Activated naive CD8-positive, alpha-beta T cell treated with anti-CD3 and anti-CD28 coated beads for 36 hours (primary cell): Measurements from ENCODE around the gene PTRHD1. TPM values are rescaled to one million over a fixed set of nuclear protein-coding genes. Genes with fewer than 3 reads are reported as not detected.
A peak's percentile ranks its signal among the peaks of the same experiment; 100 is the strongest.

ENCODE experiments used
- DNase-seq: peaks from one replicate; pipeline ENCODE4 v3.0.0; 2021
- H3K27ac Mint-ChIP-seq: one replicate; pipeline ENCODE4 v1.8.0; 2022; ENCODE audit warnings: mild to moderate bottlenecking, moderate library complexity, mixed read lengths
- H3K27me3 Mint-ChIP-seq: one replicate; pipeline ENCODE4 v1.8.0; 2022; ENCODE audit warnings: mild to moderate bottlenecking, mixed read lengths
- H3K36me3 Mint-ChIP-seq: one replicate; pipeline ENCODE4 v1.8.0; 2021; ENCODE audit warnings: mild to moderate bottlenecking, mixed read lengths
- H3K4me1 Mint-ChIP-seq: one replicate; pipeline ENCODE4 v1.8.0; 2021; ENCODE audit warnings: mixed read lengths
- H3K4me3 Mint-ChIP-seq: one replicate; pipeline ENCODE4 v1.8.0; 2022; ENCODE audit warnings: mild to moderate bottlenecking, moderate library complexity, mixed read lengths
- H3K9me3 Mint-ChIP-seq: one replicate; pipeline ENCODE4 v1.8.0; 2022; ENCODE audit warnings: mixed read lengths
- total RNA-seq, 2 experiments: library from RNA; stranded (reverse); gene quantifications; one replicate each; pipeline ENCODE4 v1.2.3, GENCODE V29; 2021

PTRHD1 gene
- total RNA-seq, 2 experiments from 2014 or later, result 23.8 to 27.5 TPM

DNA sequence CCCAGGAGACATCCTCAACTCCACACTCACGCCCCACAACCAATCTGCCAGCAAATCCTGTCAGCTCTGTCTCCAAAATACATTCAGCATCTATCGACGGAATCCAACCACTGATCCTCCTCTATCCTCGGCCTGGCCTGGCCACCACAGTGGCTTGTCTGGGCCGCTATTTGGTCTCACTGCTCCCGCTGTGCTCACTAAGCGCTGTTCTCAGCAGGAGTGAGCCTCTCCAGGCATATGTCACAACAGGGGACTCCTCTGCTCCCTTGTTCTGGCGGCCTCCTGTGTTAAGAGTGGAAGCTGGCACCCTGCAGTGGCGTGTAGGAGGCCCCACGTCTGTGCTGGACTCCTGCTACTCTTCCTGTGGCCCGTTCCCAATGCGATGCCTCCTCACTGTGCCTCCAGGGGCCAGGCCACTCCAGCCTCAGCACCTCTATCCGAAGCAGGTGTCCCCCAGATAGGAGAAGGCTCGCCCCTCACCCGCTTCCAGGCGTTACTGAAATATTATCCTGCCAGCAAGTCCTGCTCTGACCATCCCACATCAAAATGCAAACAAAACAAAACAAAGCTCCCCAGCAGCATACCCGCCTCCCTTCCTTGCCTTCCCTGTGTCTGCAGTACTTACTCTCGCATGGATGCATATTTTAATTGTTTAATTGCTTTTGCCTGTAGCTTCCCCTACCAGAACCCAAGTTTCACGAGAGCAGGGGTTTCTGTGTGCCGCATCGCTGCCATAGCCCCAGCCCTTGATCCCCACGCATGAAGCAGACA, 39.9 kb upstream of the PTRHD1 start:
- Mint-ChIP-seq H3K4me3 (no peak overlapping the region), H3K27ac (no peak overlapping the region), H3K9me3 (no peaks in the 10 kb centered on the region), H3K27me3 (no peaks in the 10 kb centered on the region), H3K36me3 (peaks cover 13% of the 10 kb centered on the region), H3K4me1 (no peaks in the 10 kb centered on the region)
- DNase-seq, result no peak

DNA sequence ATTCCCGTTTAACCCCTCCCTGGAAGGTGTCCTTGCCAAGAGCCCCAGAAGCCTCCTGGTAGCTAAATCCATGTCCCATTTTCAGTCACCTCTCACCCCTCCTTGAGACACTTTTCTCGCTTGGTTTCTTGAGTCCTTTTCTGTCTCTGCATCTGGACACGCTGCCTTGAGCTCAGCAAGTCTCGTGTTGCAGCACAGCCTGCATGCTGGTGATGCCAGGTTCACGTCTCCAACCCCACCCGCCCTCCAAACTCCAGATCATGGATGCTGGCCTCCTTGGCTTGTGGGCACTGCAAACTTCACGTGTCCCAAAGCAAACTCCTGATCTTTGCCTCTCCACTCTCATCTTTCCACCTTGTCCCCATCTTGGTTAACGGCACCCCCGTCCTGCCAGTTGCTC, 39.3 kb upstream of the PTRHD1 start:
- no peaks in the 10 kb centered on the region for H3K9me3 Mint-ChIP-seq
- H3K27ac Mint-ChIP-seq, result no peak overlapping the region
- H3K36me3 Mint-ChIP-seq, result peaks cover 15% of the 10 kb centered on the region
- no peaks in the 10 kb centered on the region for H3K27me3 Mint-ChIP-seq
- no peak overlapping the region for H3K4me3 Mint-ChIP-seq
- H3K4me1 Mint-ChIP-seq, result peaks cover 2% of the 10 kb centered on the region
- DNase-seq, result no peak

DNA sequence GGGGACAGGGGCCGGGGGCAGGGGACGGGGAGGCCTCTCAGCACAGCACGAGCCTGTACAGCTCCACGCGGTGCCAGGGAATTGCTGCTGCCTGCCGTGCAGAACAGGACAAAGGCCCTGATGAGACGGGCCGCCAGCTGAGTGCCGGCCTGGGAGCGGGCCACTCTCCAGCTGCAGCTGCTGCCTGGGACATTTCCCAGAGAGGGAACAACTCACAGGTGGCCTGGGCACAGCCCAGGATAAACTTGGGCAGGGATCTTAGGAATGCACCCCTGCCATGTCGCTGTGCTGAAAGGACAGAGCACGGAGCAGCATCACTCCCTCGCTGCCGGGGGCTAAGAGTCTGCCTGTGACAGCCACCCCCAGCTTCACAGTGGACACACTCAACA, 38.9 kb upstream of the PTRHD1 start:
- no peak overlapping the region for H3K27ac Mint-ChIP-seq
- peaks cover 19% of the 10 kb centered on the region for H3K36me3 Mint-ChIP-seq
- H3K27me3 Mint-ChIP-seq, result no peaks in the 10 kb centered on the region
- no peaks in the 10 kb centered on the region for H3K9me3 Mint-ChIP-seq
- peaks cover 3% of the 10 kb centered on the region for H3K4me1 Mint-ChIP-seq
- H3K4me3 Mint-ChIP-seq, result no peak overlapping the region
- DNase-seq, result no peak

DNA sequence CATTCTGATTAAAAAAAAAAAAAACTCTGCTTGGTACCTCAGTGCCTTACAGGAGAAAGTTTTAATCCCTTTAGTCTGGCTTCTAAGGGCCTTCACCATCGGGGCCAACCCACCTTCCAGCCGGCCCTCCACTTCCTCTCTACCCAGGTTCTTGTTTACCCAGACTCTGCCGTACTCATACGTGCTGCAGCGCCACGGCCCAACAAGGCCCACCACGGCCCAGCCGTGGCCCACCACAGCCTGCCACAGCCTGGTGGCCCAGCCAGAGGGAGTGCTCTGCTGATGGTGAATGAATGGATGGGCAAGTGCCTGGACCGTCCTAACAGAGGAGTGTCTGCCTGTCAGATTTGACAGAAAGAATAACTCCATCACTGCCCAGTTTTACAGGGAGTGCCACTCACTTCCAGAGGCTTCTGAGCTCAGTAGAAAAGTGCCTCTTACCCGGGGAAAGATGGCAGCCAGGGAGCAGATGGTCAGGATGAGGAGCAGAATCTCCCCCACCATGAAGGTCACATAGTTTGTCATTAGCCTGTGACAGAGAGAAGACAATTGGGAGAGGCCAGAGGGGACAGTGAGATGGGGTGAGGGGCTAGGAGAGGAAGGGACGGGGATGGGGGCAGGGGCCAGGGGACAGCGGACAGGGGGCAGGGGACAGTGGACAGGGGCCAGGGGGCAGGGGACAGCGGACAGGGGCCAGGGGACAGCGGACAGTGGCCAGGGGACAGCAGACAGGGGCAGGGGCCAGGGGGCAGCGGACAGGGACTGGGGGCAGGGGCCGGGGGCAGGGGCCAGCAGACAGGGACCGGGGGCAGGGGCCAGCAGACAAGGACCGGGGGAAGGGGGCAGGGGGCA, 38.3 kb upstream of the PTRHD1 start:
- no peaks in the 10 kb centered on the region for H3K27me3 Mint-ChIP-seq
- H3K36me3 Mint-ChIP-seq, result peaks cover 17% of the 10 kb centered on the region
- H3K4me1 Mint-ChIP-seq, result peaks cover 8% of the 10 kb centered on the region
- H3K27ac Mint-ChIP-seq, result no peak overlapping the region
- H3K9me3 Mint-ChIP-seq, result no peaks in the 10 kb centered on the region
- no peak overlapping the region for H3K4me3 Mint-ChIP-seq
- DNase-seq, result no peak

DNA sequence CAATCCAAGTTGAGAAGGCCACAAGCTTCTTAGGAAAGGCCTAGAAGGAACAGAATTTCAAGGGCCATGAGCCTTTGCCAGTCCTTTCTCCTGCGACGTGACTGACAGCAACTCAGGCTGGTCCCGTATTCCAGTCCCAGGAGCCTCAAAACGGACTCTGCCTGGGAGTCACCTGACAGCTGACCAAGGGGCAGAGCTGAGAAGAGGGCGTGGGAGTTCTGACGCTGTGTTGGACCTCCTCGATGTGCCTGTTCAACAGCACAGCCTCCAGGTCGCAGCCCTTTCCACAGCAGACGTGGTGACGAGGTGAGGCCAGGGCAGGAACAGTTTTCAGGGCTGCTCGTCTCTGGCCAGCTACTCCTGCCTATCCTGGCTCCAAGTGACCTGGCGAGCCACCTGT, 37.6 kb upstream of the PTRHD1 start:
- Mint-ChIP-seq H3K9me3 (no peaks in the 10 kb centered on the region), H3K4me3 (no peak overlapping the region), H3K27ac (no peak overlapping the region), H3K4me1 (peaks cover 15% of the 10 kb centered on the region), H3K36me3 (peaks cover 19% of the 10 kb centered on the region), H3K27me3 (no peaks in the 10 kb centered on the region)
- DNase-seq, result no peak

DNA sequence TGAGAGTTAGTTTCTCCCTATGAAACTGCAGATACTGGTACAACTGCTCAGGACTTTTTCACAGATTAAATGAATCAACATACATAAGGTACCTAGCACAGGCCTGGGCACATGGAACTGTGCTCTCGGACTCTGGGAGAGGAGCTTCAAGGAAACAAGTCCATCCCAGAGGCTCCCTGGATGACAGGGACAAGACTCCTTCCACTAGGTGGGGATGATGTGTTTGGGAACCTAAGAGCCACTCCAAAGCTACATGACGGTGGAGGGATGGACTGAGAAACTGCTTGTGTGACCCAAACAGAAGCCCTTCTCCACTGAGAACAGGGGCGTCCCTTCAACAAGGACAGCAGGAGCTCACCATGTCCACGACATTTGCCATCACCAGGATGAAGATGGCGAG, 37.2 kb upstream of the PTRHD1 start:
- Mint-ChIP-seq H3K9me3 (no peaks in the 10 kb centered on the region), H3K27ac (no peak overlapping the region)

DNA sequence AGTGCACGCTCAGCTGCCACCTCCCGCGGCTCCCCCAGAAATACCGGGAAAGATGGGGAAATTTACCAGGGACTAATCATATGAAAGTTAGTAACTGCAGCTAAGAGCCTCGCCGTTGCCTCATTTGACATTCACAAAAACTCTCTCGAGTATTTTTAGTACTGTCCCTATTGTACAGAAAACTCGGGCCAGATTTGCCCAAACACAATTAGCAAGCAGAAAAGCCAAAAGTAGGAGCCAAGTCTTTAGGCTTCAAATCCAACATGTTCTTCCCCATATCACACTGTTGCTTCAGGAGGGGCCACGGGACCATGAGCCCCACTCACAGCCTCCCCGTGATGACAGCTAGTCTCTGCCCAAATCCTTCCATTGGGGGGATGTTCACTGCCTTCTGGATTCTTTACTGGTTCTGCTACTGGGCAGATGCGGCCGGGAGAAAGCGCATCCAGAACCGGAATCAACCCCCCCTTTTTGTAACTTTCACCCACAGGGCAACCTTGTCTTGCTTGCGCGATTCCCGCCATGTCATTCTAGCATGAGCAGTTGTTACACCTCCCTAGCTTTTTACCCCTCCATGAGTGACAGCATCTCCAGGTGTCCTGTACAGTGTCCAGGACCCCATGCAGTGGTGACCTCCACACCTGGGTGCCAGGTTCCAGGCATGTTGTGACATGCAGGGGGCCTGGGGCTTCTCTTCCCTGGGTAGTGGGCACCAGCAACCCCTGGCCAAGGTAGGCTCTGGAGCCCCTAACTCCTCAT, 35.2 kb upstream of the PTRHD1 start:
- Mint-ChIP-seq H3K36me3 (peaks cover 36% of the 10 kb centered on the region), H3K4me1 (peaks cover 16% of the 10 kb centered on the region), H3K4me3 (no peak overlapping the region), H3K27ac (no peak overlapping the region), H3K9me3 (no peaks in the 10 kb centered on the region), H3K27me3 (no peaks in the 10 kb centered on the region)
- DNase-seq, result no peak

More for the DNA sequence above, 37.2 kb upstream of the PTRHD1 start:
- no peak overlapping the region for H3K4me3 Mint-ChIP-seq
- DNase-seq, result no peak
- H3K4me1 Mint-ChIP-seq, result peaks cover 16% of the 10 kb centered on the region
- H3K36me3 Mint-ChIP-seq, result peaks cover 24% of the 10 kb centered on the region
- no peaks in the 10 kb centered on the region for H3K27me3 Mint-ChIP-seq

DNA sequence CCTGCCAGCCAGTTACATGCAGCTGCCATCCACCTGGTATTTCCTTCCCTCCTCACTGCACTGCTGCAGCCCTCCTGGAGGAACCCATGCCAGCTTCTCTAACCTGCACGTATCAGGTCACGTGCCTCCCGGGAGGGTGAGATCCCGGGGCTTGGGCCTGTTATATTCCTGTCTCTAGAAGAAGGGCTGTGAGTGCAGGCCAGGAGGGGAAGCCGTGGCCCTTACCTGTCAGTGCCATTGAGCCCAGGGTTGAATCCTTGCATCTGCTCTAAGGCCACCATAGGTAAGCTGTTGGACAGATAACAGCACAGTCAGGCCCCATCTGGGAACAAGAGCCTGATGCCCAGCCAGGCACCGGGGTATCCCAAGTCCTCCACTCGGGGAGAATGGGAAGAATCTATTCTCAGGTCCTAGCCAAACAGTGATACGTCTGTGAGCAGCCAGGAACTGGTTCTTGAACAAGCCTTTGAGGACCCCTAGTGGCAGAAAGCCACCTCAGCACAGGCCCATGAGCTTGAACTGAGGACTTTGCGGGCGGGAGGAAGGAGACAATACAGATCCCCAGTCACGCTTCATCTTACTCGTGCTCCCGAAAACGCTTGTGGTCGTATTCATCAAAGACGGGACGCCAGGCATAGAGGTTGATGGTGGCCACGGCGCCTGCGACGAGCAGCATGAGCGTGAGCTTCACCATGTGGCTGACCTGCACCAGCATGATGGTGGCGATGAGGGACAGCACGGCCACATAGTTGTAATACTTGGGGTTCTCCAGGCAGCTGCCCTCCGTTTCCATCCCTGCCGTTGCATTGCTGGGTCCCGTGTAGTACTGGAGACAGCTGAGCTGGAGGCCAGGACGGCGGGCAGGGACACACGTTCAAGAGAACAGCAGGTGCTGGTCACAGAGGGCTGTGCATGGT, 34.4 kb upstream of the PTRHD1 start:
- Mint-ChIP-seq H3K36me3 (peaks cover 36% of the 10 kb centered on the region), H3K27ac (no peak overlapping the region), H3K27me3 (no peaks in the 10 kb centered on the region), H3K4me1 (peaks cover 16% of the 10 kb centered on the region), H3K9me3 (no peaks in the 10 kb centered on the region), H3K4me3 (no peak overlapping the region)
- DNase-seq, result peak; percentile 63

DNA sequence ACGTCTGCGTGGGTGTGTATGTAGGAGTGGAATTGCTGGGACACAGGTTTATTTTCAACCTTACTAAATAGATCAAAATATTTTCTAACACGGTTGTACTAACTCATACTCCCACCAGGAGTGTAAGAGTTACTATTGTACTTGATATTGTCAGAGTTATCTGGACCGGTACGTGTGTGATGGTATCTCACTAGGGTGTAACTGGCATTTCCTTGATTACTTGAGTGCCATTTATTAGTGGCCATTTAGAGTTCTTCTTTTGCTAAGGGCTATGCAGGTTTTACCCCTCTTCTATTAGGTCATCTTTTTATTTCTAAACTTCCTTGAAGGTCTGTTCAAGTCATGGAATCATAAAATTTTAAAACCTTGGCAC, 33.6 kb upstream of the PTRHD1 start:
- Mint-ChIP-seq H3K9me3 (no peaks in the 10 kb centered on the region), H3K4me1 (peaks cover 16% of the 10 kb centered on the region), H3K36me3 (peaks cover 36% of the 10 kb centered on the region), H3K4me3 (no peak overlapping the region), H3K27me3 (no peaks in the 10 kb centered on the region), H3K27ac (no peak overlapping the region)
- no peak for DNase-seq

DNA sequence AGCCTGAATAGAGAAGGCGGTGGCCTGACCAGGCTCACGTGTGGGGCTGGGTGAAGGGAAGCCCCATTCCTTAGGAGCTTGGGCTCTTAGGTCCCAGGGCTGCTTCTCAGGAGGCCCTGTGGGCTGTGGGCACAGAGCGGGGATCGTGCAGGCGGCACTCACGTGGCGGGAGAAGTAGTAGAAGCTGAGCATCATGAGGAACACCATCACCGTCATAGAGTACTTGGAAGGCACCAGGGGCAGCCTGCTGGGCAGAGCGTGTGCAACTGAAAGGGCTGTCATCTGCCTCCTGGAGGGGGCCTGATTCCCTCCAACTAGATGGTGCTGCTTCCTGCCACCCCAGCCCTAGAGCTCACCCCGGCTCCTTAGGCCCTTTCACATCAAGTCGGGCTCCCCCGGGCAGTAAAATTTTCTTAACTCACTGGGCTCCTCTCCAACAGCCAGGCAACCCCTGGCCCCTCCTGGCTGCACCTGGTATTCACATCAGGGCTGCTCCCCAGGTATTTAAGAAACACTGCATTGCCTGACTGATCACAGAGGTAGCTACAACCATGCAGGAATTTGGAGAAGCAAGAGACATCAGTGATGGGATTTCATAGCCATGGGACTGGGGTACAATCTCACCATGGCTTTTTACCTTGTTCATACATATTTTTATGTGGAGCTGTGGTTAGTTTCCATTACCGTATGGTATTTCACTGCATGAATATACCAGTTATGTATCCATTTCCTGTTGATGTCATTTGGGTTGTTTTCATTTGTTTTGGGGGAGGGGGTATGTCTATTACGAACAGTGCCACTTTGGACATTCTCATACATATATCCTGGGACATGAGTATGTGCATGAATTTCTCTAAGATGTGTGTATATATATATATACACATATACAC, 32.9 kb upstream of the PTRHD1 start:
- H3K27me3 Mint-ChIP-seq, result no peaks in the 10 kb centered on the region
- H3K36me3 Mint-ChIP-seq, result peaks cover 36% of the 10 kb centered on the region
- H3K9me3 Mint-ChIP-seq, result no peaks in the 10 kb centered on the region
- DNase-seq, result no peak
- H3K27ac Mint-ChIP-seq, result peak overlapping the region; percentile 68
- H3K4me3 Mint-ChIP-seq, result no peak overlapping the region
- H3K4me1 Mint-ChIP-seq, result peaks cover 16% of the 10 kb centered on the region

DNA sequence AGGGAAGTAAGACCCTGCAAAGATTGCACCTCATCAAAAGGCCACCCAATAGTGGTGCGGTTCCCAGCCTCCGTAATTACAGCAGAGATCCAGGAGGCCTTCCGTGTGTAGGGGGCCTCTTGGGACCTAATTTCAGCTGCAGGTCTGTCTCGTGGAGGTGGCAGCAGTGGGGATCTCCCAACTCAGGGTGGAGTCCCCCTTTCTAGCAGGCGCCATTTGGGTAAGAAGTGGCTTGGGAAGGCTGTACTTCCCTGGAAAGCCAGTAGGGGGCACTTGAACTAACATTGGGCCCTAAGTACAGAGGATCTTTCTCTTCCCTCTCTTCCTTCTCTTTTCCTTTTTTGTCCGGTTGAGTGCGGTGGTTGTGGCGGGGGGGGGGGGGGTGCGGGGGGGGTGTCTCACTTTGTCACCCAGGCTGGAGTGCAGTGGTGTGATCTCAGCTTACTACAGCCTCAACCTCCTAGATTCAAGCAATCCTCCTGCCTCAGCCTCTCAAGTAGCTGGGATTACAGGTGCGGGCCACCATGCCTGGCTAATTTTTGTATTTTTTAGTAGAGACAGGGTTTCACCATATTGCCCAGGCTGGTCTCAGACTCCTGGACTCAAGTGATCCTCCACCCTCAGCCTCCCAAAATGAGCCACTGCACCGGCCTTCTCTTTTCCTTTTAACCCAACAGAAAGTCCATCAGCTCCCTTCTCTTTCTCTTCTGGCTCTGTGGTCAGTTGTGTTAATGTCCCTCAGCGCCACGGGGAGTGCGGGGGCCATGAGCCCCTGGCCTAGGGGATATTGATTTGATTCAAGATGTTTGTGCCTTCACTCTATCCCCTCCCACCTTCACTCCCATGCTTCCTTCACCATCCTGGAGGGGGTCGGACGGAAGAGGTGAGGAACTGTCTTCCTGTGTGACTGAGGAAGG, 32.0 kb upstream of the PTRHD1 start:
- Mint-ChIP-seq H3K4me3 (no peak overlapping the region), H3K27ac (peak overlapping the region; percentile 68), H3K4me1 (peaks cover 18% of the 10 kb centered on the region), H3K36me3 (peaks cover 41% of the 10 kb centered on the region), H3K27me3 (no peaks in the 10 kb centered on the region), H3K9me3 (no peaks in the 10 kb centered on the region)
- DNase-seq, result peak; percentile 30

DNA sequence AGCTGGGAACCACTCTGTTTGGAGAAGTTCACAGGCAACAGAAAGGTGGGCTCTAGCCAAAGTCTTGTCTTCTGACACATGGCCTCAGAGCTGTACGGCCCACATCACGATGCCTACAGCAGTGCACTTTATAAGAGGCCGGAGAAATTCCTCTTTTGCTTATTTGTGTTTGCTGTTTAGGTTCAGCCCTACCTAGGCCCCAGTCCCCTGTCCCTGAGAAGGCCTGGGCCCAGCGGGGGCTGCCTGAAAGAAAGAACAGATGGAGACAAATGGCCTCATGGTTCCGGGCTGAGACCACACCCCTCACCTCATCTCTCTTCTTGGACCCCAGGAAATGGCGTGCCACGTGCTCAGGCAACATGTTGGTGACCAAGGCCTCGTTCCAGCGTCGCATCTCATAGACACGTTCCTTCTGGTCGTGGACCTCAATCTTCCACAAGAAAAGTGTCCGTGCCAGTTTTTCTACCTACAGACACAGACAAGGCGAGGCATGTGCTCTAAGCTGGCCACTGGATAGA, 30.9 kb upstream of the PTRHD1 start:
- no peaks in the 10 kb centered on the region for H3K27me3 Mint-ChIP-seq
- no peak for DNase-seq
- H3K27ac Mint-ChIP-seq, result no peak overlapping the region
- no peaks in the 10 kb centered on the region for H3K9me3 Mint-ChIP-seq
- H3K4me3 Mint-ChIP-seq, result no peak overlapping the region
- H3K36me3 Mint-ChIP-seq, result peaks cover 45% of the 10 kb centered on the region
- peaks cover 18% of the 10 kb centered on the region for H3K4me1 Mint-ChIP-seq
